HL-60 (cell line): ENCODE data around the gene AGA.
A peak's percentile ranks its signal among the peaks of the same experiment; 100 is the strongest.

Experiments used
- DNase-seq, 2 experiments: peaks; one replicate each; pipeline ENCODE4 v3.0.0-alpha.2; 2010 to 2020; ENCODE audit warnings: low read depth in 1 of 2, low spot score in 1 of 2
- H3K27ac ChIP-seq: fragments of 250-450 bp; sonication (Bioruptor Pico); replicated peaks from 2 replicates; pipeline ENCODE4 v1.5.1; 2020; ENCODE audit warnings: mild to moderate bottlenecking, moderate library complexity
- H3K27me3 ChIP-seq: fragments of 250-450 bp; sonication (Bioruptor Pico); 2 replicates; pipeline ENCODE4 v1.5.1; 2021; ENCODE audit warnings: mild to moderate bottlenecking, moderate library complexity; ENCODE audit not compliant: insufficient read depth, poor library complexity, severe bottlenecking
- H3K4me3 ChIP-seq: replicated peaks from 2 replicates; pipeline ENCODE4 v1.5.1; 2011; ENCODE audit warnings: mild to moderate bottlenecking, control low read depth, low read length; ENCODE audit not compliant: insufficient read depth
- GABPA ChIP-seq: IDR thresholded peaks from 2 replicates; pipeline ENCODE4 v1.6.1; 2012; ENCODE audit warnings: low read depth
- POLR2AphosphoS5 ChIP-seq: IDR thresholded peaks from 2 replicates; pipeline ENCODE4 v1.6.1; 2012; ENCODE audit warnings: low read depth
- SPI1 ChIP-seq: IDR thresholded peaks from 2 replicates; pipeline ENCODE4 v1.6.1; 2012; ENCODE audit warnings: low read depth, mild to moderate bottlenecking, borderline replicate concordance
- TF ChIP-seq, protein P1 (sequence below): IDR thresholded peaks from one replicate; pipeline ENCODE4 v1.5.1; 2011; ENCODE audit warnings: low read length, control low read depth, inconsistent platforms; ENCODE audit not compliant: insufficient read depth
- TF ChIP-seq, protein P2 (sequence below): IDR thresholded peaks from 2 replicates; pipeline ENCODE4 v1.6.1; 2012; ENCODE audit warnings: low read depth; ENCODE audit not compliant: insufficient replicate concordance

Gene AGA

DNA sequence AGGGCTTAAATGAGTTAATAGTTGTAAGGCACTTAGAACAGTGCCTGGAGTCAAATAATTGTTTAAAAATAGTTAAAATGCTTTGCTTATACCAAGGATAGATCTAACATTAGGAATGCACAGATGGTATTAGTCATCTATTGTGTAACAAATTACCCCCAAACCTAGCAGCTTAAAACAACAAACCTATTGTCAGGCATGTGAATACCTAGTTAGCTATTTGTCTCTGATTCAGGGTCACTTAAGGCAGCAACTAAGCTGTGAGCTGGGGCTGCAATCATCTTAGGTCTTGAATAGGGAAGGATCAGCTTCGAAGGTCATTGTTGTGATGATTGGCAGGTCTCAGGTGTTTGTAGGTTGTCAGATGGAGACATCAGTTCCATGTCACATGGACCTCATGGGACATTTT is 42.4 kb upstream of the AGA start:
- TF ChIP-seq SPI1 (no peak), GABPA (no peak), POLR2AphosphoS5 (no peak)
- TF ChIP-seq, protein P1, sequence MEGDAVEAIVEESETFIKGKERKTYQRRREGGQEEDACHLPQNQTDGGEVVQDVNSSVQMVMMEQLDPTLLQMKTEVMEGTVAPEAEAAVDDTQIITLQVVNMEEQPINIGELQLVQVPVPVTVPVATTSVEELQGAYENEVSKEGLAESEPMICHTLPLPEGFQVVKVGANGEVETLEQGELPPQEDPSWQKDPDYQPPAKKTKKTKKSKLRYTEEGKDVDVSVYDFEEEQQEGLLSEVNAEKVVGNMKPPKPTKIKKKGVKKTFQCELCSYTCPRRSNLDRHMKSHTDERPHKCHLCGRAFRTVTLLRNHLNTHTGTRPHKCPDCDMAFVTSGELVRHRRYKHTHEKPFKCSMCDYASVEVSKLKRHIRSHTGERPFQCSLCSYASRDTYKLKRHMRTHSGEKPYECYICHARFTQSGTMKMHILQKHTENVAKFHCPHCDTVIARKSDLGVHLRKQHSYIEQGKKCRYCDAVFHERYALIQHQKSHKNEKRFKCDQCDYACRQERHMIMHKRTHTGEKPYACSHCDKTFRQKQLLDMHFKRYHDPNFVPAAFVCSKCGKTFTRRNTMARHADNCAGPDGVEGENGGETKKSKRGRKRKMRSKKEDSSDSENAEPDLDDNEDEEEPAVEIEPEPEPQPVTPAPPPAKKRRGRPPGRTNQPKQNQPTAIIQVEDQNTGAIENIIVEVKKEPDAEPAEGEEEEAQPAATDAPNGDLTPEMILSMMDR: no peak
- TF ChIP-seq, protein P2, sequence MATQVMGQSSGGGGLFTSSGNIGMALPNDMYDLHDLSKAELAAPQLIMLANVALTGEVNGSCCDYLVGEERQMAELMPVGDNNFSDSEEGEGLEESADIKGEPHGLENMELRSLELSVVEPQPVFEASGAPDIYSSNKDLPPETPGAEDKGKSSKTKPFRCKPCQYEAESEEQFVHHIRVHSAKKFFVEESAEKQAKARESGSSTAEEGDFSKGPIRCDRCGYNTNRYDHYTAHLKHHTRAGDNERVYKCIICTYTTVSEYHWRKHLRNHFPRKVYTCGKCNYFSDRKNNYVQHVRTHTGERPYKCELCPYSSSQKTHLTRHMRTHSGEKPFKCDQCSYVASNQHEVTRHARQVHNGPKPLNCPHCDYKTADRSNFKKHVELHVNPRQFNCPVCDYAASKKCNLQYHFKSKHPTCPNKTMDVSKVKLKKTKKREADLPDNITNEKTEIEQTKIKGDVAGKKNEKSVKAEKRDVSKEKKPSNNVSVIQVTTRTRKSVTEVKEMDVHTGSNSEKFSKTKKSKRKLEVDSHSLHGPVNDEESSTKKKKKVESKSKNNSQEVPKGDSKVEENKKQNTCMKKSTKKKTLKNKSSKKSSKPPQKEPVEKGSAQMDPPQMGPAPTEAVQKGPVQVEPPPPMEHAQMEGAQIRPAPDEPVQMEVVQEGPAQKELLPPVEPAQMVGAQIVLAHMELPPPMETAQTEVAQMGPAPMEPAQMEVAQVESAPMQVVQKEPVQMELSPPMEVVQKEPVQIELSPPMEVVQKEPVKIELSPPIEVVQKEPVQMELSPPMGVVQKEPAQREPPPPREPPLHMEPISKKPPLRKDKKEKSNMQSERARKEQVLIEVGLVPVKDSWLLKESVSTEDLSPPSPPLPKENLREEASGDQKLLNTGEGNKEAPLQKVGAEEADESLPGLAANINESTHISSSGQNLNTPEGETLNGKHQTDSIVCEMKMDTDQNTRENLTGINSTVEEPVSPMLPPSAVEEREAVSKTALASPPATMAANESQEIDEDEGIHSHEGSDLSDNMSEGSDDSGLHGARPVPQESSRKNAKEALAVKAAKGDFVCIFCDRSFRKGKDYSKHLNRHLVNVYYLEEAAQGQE: no peak
- no peak overlapping the region for H3K27ac ChIP-seq
- no peak for DNase-seq
- H3K4me3 ChIP-seq: no peak overlapping the region
- H3K27me3 ChIP-seq: no peaks in the 10 kb centered on the region

DNA sequence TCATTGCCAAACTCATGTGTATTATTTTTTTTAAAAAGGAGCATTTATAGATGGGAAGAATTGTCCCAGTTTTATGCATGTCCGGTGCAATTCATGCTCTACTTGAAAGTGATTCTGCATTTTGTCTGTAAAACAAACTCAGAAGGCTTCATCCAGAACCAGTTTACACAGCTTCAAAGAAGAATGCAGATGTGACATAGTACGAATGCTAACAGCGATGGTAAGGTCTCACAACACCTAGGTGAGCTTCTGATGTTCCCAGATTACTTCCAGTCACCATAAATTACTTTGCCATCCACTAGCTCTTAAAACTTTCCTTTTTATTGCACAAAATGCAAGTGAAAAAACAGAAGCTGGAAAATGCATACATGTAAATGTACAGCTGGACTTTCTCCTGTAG is 41.5 kb upstream of the AGA start:
- Histone ChIP-seq H3K4me3 (no peak overlapping the region), H3K27me3 (no peaks in the 10 kb centered on the region), H3K27ac (no peak overlapping the region)
- TF ChIP-seq, protein P2: no peak
- TF ChIP-seq, protein P1: no peak
- TF ChIP-seq SPI1: no peak
- TF ChIP-seq GABPA: no peak
- TF ChIP-seq POLR2AphosphoS5: no peak
- DNase-seq: no peak

DNA sequence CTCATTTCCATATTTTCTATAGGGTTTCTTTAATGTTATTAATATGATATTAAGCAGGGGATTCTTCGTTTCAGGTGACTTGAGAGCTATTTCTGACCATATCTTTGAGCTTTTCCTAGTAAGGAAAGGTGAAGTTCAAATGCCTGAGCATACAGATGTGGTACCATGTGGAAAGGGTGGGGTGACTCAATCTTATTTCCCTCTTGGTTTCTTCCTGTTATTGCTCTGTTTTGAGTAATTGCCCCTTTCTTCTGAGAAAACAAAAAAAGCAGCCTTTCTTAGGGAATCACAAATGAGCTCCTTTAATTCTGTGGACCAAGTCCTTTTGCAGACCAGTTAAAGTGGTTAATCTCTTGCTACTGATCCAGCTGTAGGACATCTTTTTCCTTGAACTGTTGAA is 41.0 kb upstream of the AGA start:
- Histone ChIP-seq H3K27me3 (no peaks in the 10 kb centered on the region), H3K4me3 (no peak overlapping the region), H3K27ac (no peak overlapping the region)
- TF ChIP-seq, protein P2: no peak
- no peak for TF ChIP-seq SPI1
- TF ChIP-seq, protein P1: no peak
- DNase-seq: peak in 1 of 2 experiments; percentile 37
